Colonic mucosa (tissue), 4 donors: Measurements from ENCODE around the gene HRH4. TPM values are rescaled to one million over a fixed set of nuclear protein-coding genes. Genes with fewer than 3 reads are reported as not detected.

Experiments used
- DNase-seq: peaks from one replicate; pipeline ENCODE4 v3.0.0-alpha.2; 2020
- H3K27ac ChIP-seq: fragments of 200-600 bp; one replicate; pipeline ENCODE4 v1.8.0; 2021
- H3K27me3 ChIP-seq: fragments of 200-600 bp; one replicate; pipeline ENCODE4 v1.8.0; 2021
- H3K36me3 ChIP-seq: fragments of 200-600 bp; one replicate; pipeline ENCODE4 v1.8.0; 2021
- H3K4me1 ChIP-seq: fragments of 200-600 bp; one replicate; pipeline ENCODE4 v1.8.0; 2021; ENCODE audit warnings: mild to moderate bottlenecking
- H3K4me3 ChIP-seq: fragments of 200-600 bp; one replicate; pipeline ENCODE4 v1.8.0; 2021
- H3K9ac ChIP-seq, 2 donors: one replicate each; pipeline ENCODE4 v1.7.0; 2013; ENCODE audit warnings: control low read depth in 2 of 2, low read depth in 2 of 2, low read length in 2 of 2
- H3K9me3 ChIP-seq: fragments of 200-600 bp; one replicate; pipeline ENCODE4 v1.8.0; 2021
- CTCF ChIP-seq: fragments of 200-600 bp; IDR thresholded peaks from one replicate; pipeline ENCODE4 v1.8.0; 2022; ENCODE audit warnings: antibody characterized with exemption, mild to moderate bottlenecking
- intact Hi-C: fragments of 100-400 bp; cut with DNase I; formaldehyde crosslinking; loops from one replicate; pipeline ENCODE4 v1.14.1; 2022
- total RNA-seq, 2 donors: library from RNA; stranded (reverse); fragmentation: NEBNext Ultra II Directional in 1 of 2; extraction: Animal tissue kit (Norgen Biotek cat#: 25700) in 1 of 2; gene quantifications; one replicate each; pipeline ENCODE4 v1.2.1, GENCODE V29; 2021
- donor health status: healthy.
- donor health status: DM: no; HTN: no; CAD: no.
- donor health status: DM: no; HTN: no; CAD: no.

The HRH4 gene
- total RNA-seq, 2 donors from 2014 or later = 0.11 TPM; not detected in 1

GRCh38 chr18:24494586-24494985, 34.1 kb downstream of the HRH4 start:
- Histone ChIP-seq H3K4me1 (no peaks in the 10 kb centered on the region), H3K9me3 (no peaks in the 10 kb centered on the region), H3K27ac (no peak overlapping the region), H3K9ac (no peak overlapping the region), H3K36me3 (no peaks in the 10 kb centered on the region), H3K27me3 (no peaks in the 10 kb centered on the region), H3K4me3 (no peak overlapping the region)
- intact Hi-C loops = no loop called here
- TF ChIP-seq CTCF = no peak
- DNase-seq = no peak

GRCh38 chr18:24497031-24497754, 36.8 kb downstream of the HRH4 start:
- Histone ChIP-seq H3K27me3 (no peaks in the 10 kb centered on the region), H3K4me1 (no peaks in the 10 kb centered on the region), H3K9me3 (no peaks in the 10 kb centered on the region), H3K27ac (no peak overlapping the region), H3K36me3 (no peaks in the 10 kb centered on the region), H3K9ac (no peak overlapping the region), H3K4me3 (no peak overlapping the region)
- DNase-seq = no peak
- TF ChIP-seq CTCF = no peak
- intact Hi-C loops = no loop called here

- no peaks in the 10 kb centered on the region for H3K27me3 ChIP-seq
- no peak for TF ChIP-seq CTCF
- H3K4me3 ChIP-seq = no peak overlapping the region
- intact Hi-C loops = no loop called here
- H3K4me1 ChIP-seq = no peaks in the 10 kb centered on the region
- no peaks in the 10 kb centered on the region for H3K9me3 ChIP-seq
- no peak overlapping the region for H3K9ac ChIP-seq
- H3K36me3 ChIP-seq = no peaks in the 10 kb centered on the region
- no peak overlapping the region for H3K27ac ChIP-seq
- DNase-seq = no peak
These were observed 39.4 kb downstream of the HRH4 start for GRCh38 chr18:24499814-24500213.

- no peak for DNase-seq
- Histone ChIP-seq H3K4me1 (no peaks in the 10 kb centered on the region), H3K27ac (no peak overlapping the region), H3K4me3 (no peak overlapping the region), H3K36me3 (no peaks in the 10 kb centered on the region), H3K9ac (no peak overlapping the region), H3K27me3 (no peaks in the 10 kb centered on the region), H3K9me3 (no peaks in the 10 kb centered on the region)
- intact Hi-C loops = no loop called here
- TF ChIP-seq CTCF = no peak
These were observed 39.8 kb downstream of the HRH4 start for GRCh38 chr18:24500217-24500616.

DNA sequence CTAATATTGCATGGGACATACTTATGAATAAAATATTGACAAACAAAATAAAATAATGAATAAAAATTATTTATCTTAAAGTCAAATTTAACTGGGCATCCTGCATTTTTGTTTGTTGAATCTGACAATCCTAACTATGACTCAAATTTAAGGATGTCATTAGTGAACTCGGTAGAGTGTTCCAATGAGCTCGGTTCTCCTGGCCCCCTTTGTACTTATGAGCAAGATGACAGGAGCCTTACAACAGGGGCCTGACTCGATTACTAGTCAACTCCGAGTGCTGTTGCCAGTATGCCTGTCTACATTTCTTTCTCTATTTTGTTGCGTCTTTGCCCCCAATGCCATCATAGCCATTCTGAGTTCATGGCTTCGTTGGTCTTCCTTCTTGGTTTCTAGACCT, 40.3 kb downstream of the HRH4 start:
- Histone ChIP-seq H3K4me3 (no peak overlapping the region), H3K9ac (no peak overlapping the region), H3K27me3 (no peaks in the 10 kb centered on the region), H3K36me3 (no peaks in the 10 kb centered on the region), H3K9me3 (no peaks in the 10 kb centered on the region), H3K4me1 (no peaks in the 10 kb centered on the region), H3K27ac (no peak overlapping the region)
- DNase-seq = no peak
- TF ChIP-seq CTCF = no peak
- intact Hi-C loops = no loop called here
